ENCODE measurements around the gene CRYBB1. TPM values are rescaled to one million over a fixed set of nuclear protein-coding genes. Genes with fewer than 3 reads are reported as not detected.

CRYBB1 gene
- total RNA-seq, 4 donors from 2014 or later, result not detected

DNA sequence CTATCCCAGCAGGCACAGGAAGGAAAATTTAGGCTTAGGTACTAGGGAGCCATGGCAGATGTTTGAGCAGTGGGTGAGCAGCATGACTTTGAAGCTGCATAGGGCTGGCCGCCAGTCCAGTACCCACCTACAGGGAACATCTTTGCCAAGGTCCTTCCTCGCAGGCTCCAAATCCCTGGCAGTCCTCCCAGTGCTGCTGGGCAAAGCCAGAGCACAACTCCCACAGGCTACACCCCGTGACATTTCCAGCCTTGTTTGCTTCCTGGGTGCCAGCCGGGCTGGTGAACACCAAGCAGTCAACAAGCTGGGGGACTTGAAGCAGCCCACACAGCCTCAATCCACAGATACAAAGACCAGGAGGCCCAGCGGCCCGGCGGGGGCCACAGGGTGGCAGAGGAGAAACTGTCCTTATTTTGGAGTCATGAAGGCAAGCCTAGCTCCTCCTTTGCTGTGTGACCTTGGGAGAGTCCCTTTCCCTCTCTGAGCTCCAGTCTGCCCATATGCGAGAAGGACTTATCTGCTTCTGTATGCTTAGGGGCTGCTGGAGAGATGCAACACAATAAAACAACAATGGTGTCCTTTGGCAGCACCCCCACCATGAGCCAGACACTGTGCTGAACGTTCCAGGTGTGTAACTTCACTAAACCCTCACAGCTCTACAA lies 55.9 kb downstream of the CRYBB1 start:
- no peaks in the 10 kb centered on the region for H3K27me3 ChIP-seq
- no peak for DNase-seq
- H3K36me3 ChIP-seq, result no peaks in the 10 kb centered on the region
- no peak overlapping the region for H3K27ac ChIP-seq
- H3K4me1 ChIP-seq, result no peaks in the 10 kb centered on the region
- TF ChIP-seq, protein P1, sequence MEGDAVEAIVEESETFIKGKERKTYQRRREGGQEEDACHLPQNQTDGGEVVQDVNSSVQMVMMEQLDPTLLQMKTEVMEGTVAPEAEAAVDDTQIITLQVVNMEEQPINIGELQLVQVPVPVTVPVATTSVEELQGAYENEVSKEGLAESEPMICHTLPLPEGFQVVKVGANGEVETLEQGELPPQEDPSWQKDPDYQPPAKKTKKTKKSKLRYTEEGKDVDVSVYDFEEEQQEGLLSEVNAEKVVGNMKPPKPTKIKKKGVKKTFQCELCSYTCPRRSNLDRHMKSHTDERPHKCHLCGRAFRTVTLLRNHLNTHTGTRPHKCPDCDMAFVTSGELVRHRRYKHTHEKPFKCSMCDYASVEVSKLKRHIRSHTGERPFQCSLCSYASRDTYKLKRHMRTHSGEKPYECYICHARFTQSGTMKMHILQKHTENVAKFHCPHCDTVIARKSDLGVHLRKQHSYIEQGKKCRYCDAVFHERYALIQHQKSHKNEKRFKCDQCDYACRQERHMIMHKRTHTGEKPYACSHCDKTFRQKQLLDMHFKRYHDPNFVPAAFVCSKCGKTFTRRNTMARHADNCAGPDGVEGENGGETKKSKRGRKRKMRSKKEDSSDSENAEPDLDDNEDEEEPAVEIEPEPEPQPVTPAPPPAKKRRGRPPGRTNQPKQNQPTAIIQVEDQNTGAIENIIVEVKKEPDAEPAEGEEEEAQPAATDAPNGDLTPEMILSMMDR (IDR thresholded peaks at IDR 0.05), result no peak
- no peak for TF ChIP-seq POLR2A (IDR thresholded peaks at IDR 0.05)
- H3K9me3 ChIP-seq, result no peaks in the 10 kb centered on the region
- no peak overlapping the region for H3K4me3 ChIP-seq

DNA sequence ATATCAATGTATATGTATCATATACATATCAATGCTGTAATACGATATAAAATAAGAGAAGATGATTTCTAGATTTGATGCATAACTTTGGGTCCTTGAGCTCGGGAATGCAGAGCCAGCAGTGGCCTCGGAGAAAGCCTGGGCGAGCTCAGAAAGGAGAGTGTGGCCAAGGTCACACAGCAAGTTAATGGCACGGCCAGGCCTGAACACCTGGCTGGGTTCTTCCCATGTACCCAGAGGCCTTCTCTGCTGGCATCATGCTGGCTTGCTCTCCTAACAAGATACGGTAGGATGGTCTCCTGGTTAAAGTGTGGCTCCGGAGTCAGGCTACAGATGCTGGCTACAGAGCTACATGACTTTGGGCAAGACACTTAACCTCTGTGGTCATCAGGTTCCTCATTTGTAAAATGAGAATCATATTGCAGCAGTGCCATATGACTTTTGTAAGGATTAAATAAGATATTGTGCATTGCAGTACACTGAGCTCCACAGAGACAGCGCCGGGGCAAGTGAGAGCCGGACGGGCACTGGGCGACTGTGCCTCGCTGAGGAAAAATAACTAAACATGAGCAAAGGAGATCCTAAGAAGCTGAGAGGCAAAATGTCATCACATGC lies 57.8 kb downstream of the CRYBB1 start:
- Histone ChIP-seq H3K36me3 (no peaks in the 10 kb centered on the region), H3K4me3 (no peak overlapping the region), H3K4me1 (no peaks in the 10 kb centered on the region), H3K9me3 (no peaks in the 10 kb centered on the region), H3K27ac (no peak overlapping the region), H3K27me3 (no peaks in the 10 kb centered on the region)
- no peak for DNase-seq
- TF ChIP-seq POLR2A (IDR thresholded peaks at IDR 0.05), result no peak
- TF ChIP-seq, protein P1 (IDR thresholded peaks at IDR 0.05), result no peak

DNA sequence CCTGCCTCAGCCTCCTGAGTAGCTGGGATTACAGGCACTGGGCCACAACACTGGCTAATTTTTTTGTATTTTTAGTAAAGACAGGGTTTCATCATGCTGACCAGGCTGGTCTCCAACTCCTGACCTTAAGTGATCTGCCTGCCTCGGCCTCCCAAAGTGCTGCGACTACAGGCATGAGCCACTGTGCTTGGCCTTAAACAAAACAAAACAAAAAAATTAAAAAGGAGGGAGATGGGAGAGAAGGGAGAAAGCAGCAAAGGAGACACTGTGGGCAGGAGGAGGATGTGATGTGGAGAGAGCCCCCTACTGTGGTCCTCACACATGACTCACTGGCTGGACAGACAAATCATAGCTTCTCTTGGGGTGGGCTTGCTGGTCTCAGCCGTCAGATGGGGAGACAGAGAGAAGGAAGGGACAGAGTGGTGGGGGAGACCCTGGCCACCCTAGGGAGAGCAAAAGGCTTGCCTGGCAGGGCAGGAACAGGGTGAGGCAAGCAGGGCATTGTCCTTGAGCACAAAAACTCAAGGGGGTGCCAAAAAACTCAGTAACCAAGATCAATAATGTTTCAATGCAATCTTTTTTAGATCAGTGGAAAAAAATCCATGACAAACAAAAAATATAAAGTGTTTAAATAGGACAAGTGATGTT lies 59.5 kb downstream of the CRYBB1 start:
- Histone ChIP-seq H3K4me3 (no peak overlapping the region), H3K36me3 (no peaks in the 10 kb centered on the region), H3K9me3 (no peaks in the 10 kb centered on the region), H3K27ac (no peak overlapping the region), H3K4me1 (no peaks in the 10 kb centered on the region), H3K27me3 (no peaks in the 10 kb centered on the region)
- TF ChIP-seq, protein P1 (IDR thresholded peaks at IDR 0.05), result no peak
- TF ChIP-seq POLR2A (IDR thresholded peaks at IDR 0.05), result no peak
- no peak for DNase-seq

DNA sequence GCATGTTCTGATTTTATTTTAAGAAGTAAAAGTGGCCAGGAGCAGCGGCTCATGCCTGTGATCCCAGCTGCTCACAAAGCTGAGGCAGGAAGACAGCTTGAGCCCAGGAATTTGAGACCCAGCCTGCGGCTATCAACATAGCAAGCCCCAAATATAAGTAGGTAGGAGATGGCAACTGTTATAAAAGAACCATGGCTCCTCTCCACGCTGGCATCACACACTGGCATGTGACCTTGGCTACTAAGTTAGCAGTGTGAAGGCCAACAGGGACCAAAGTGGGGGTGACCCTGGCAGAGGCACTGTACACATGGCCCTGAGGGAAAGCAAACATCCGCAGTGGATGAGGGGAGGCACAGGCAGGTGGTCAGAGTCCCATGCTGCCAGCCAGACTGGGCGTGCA lies 60.9 kb downstream of the CRYBB1 start:
- H3K4me3 ChIP-seq, result no peak overlapping the region
- TF ChIP-seq POLR2A (IDR thresholded peaks at IDR 0.05), result no peak
- TF ChIP-seq, protein P1 (IDR thresholded peaks at IDR 0.05), result no peak
- H3K4me1 ChIP-seq, result no peaks in the 10 kb centered on the region
- DNase-seq, result no peak
- H3K27me3 ChIP-seq, result no peaks in the 10 kb centered on the region
- no peaks in the 10 kb centered on the region for H3K9me3 ChIP-seq
- H3K27ac ChIP-seq, result no peak overlapping the region
- H3K36me3 ChIP-seq, result no peaks in the 10 kb centered on the region

DNA sequence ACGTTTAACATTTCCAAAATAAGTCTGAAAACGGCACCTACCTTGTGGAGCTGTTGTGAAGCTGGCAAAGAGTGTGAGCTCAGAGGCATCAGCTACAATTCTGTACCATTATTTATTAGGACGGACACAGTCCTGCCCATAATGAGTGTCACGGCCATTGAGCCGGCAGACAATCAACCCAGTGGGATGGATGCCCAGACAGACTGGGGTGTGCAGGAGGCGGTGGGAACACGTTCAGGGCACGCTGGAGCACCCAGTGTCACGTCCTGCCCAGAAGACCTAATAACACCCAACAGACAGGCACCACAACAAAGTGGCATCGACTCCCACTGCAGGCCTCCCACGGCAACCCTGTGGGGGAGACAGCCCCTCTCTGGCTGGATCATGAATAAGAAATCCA lies 62.3 kb downstream of the CRYBB1 start:
- TF ChIP-seq, protein P1 (IDR thresholded peaks at IDR 0.05), result no peak
- TF ChIP-seq POLR2A (IDR thresholded peaks at IDR 0.05), result no peak
- H3K4me3 ChIP-seq, result no peak overlapping the region
- no peaks in the 10 kb centered on the region for H3K9me3 ChIP-seq

More for the DNA sequence above, 62.3 kb downstream of the CRYBB1 start:
- Histone ChIP-seq H3K27ac (no peak overlapping the region), H3K27me3 (no peaks in the 10 kb centered on the region), H3K36me3 (no peaks in the 10 kb centered on the region), H3K4me1 (no peaks in the 10 kb centered on the region)
- DNase-seq, result no peak
